Glutamatergic neuron (in vitro differentiated cells): ENCODE measurements around the gene PITX1. TPM values are rescaled to one million over a fixed set of nuclear protein-coding genes. Genes with fewer than 3 reads are reported as not detected.

Source experiments
- DNase-seq: peaks from one replicate; pipeline ENCODE4 v3.0.0; 2022
- H3K27ac Mint-ChIP-seq: one replicate; pipeline ENCODE4 v1.8.0; 2020; ENCODE audit warnings: mild to moderate bottlenecking, mixed read lengths, inconsistent platforms; ENCODE audit not compliant: unreplicated experiment
- H3K27me3 Mint-ChIP-seq: one replicate; pipeline ENCODE4 v1.8.0; 2020; ENCODE audit warnings: mild to moderate bottlenecking, moderate library complexity, mixed read lengths, inconsistent platforms; ENCODE audit not compliant: unreplicated experiment
- H3K36me3 Mint-ChIP-seq: one replicate; pipeline ENCODE4 v1.8.0; 2020; ENCODE audit warnings: mild to moderate bottlenecking, mixed read lengths, inconsistent platforms; ENCODE audit not compliant: unreplicated experiment
- H3K4me1 Mint-ChIP-seq: one replicate; pipeline ENCODE4 v1.8.0; 2020; ENCODE audit warnings: mild to moderate bottlenecking, low read depth, mixed read lengths, inconsistent platforms; ENCODE audit not compliant: unreplicated experiment
- H3K4me3 Mint-ChIP-seq: one replicate; pipeline ENCODE4 v1.8.0; 2020; ENCODE audit warnings: mild to moderate bottlenecking, mixed read lengths, inconsistent platforms; ENCODE audit not compliant: unreplicated experiment
- H3K9me3 Mint-ChIP-seq: one replicate; pipeline ENCODE4 v1.8.0; 2020; ENCODE audit warnings: mild to moderate bottlenecking, moderate library complexity, mixed read lengths, inconsistent platforms; ENCODE audit not compliant: unreplicated experiment
- total RNA-seq: library from RNA; stranded (reverse); fragmentation: NEBNext Ultra II Directional; extraction: Animal tissue kit (Norgen Biotek cat#: 25700); gene quantifications from one replicate; pipeline ENCODE4 v1.2.1, GENCODE V29; 2021; ENCODE audit not compliant: unreplicated experiment
- TF ChIP-seq, protein P1 (sequence below): fragments of 200-600 bp; sonication (generic); IDR thresholded peaks from one replicate; pipeline ENCODE4 v1.5.0; 2021; ENCODE audit not compliant: partially characterized antibody, unreplicated experiment

The PITX1 gene
- total RNA-seq, 1 donor from 2014 or later = 0.76 TPM

DNA sequence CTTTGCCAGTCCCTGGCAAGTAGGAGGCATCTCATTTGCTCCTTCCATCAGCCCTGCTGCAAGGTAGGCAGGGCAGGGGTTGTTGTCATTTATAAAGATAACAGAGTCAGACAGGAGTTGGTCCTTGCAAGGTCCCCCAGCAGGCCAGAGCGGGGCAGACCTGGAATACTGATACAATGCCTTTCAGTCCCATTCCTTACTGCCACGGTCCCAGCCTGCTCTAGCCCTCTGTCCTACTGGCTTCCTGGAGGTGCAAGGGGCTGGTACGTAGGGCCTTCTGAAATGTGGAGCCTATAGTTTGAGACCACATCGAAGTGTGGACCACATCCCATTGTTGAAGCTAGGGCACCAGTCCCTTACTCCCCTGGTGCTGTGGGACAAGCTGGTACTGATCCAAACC, 42.8 kb upstream of the PITX1 start:
- Mint-ChIP-seq H3K4me1 (no peaks in the 10 kb centered on the region), H3K36me3 (no peaks in the 10 kb centered on the region), H3K27ac (no peak overlapping the region), H3K4me3 (no peak overlapping the region), H3K9me3 (peaks cover 3% of the 10 kb centered on the region), H3K27me3 (peaks cover 3% of the 10 kb centered on the region)
- TF ChIP-seq, protein P1, sequence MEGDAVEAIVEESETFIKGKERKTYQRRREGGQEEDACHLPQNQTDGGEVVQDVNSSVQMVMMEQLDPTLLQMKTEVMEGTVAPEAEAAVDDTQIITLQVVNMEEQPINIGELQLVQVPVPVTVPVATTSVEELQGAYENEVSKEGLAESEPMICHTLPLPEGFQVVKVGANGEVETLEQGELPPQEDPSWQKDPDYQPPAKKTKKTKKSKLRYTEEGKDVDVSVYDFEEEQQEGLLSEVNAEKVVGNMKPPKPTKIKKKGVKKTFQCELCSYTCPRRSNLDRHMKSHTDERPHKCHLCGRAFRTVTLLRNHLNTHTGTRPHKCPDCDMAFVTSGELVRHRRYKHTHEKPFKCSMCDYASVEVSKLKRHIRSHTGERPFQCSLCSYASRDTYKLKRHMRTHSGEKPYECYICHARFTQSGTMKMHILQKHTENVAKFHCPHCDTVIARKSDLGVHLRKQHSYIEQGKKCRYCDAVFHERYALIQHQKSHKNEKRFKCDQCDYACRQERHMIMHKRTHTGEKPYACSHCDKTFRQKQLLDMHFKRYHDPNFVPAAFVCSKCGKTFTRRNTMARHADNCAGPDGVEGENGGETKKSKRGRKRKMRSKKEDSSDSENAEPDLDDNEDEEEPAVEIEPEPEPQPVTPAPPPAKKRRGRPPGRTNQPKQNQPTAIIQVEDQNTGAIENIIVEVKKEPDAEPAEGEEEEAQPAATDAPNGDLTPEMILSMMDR = no peak
- no peak for DNase-seq

DNA sequence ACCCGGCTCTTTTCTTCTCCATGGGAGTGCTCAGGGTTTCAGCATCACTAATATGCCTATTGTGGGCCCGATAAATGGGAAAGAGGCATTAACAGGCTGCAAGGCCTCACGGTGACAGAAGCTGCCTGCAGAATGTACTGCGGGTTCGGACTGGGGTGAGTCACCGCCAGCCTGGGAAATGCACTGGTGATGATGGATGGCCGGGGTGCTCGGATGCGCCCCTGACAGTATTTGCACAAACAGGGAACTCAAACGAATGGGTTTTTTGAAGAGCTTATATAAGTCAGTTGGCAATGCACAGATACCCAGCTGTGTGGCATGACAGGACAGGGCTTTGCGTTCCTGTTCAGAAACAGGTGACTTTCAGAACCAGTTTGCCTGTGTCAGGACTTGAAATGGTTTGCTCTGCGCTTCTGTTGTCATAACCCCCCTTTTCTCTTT, 42.0 kb upstream of the PITX1 start:
- H3K27me3 Mint-ChIP-seq = peaks cover 4% of the 10 kb centered on the region

DNA sequence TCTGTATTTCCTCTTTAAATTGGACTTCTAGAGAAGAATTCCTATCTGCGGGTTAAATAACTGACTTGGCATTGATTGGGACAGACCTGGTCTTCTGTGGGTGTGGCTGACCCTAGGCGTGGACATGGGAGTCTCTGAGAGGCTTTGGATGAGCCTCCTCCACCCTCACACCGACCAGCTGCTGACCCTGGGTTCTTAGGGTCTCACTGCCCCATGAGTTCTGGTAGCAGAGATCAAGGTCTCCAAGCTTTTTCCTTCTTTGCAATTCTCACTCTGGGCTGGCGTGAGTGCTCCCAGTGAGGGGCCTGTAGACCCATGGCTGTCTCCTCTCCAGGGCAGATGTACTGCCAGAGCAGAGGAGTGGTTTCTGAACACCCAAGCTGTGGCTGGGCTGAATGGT, 41.6 kb upstream of the PITX1 start:
- DNase-seq = no peak
- Mint-ChIP-seq H3K9me3 (peaks cover 4% of the 10 kb centered on the region), H3K4me1 (no peaks in the 10 kb centered on the region), H3K27ac (no peak overlapping the region), H3K36me3 (no peaks in the 10 kb centered on the region), H3K4me3 (no peak overlapping the region), H3K27me3 (peaks cover 6% of the 10 kb centered on the region)
- TF ChIP-seq, protein P1 = no peak

More for the DNA sequence above, 42.0 kb upstream of the PITX1 start:
- Mint-ChIP-seq H3K27ac (no peak overlapping the region), H3K4me3 (no peak overlapping the region), H3K36me3 (no peaks in the 10 kb centered on the region), H3K9me3 (peaks cover 4% of the 10 kb centered on the region), H3K4me1 (no peaks in the 10 kb centered on the region)
- TF ChIP-seq, protein P1 = no peak
- no peak for DNase-seq

DNA sequence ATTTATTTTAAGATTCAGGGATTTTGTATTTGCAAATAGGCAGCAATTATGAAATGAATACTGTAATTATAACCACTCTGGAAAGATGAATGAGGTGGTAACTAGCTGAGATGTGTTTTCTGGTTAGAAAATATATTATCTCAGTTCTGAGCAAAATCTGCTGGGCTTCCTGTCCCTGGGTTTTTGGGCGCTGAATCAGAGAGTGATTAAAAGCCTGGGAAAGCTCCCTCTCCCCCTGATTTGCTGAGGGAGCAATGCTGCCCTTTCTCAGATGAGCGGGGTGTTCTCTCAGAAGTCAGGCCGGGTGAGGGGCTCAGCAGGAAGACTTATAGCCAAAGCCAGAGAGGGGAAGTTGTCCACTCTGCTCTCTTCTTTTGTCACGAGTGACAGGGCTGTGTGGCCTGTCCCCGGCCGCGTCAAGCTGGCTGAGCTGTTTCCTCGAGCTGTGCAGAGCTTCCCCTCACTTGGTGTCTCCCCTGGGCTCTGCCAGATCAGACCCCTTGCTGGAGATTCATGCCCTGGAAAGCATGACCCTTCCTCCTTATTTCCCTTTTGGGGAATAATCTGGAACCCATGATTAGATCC, 39.8 kb upstream of the PITX1 start:
- H3K27ac Mint-ChIP-seq = no peak overlapping the region
- peaks cover 6% of the 10 kb centered on the region for H3K27me3 Mint-ChIP-seq
- TF ChIP-seq, protein P1 = no peak
- no peak for DNase-seq
- H3K36me3 Mint-ChIP-seq = no peaks in the 10 kb centered on the region
- H3K4me3 Mint-ChIP-seq = no peak overlapping the region
- peaks cover 4% of the 10 kb centered on the region for H3K9me3 Mint-ChIP-seq
- H3K4me1 Mint-ChIP-seq = no peaks in the 10 kb centered on the region

DNA sequence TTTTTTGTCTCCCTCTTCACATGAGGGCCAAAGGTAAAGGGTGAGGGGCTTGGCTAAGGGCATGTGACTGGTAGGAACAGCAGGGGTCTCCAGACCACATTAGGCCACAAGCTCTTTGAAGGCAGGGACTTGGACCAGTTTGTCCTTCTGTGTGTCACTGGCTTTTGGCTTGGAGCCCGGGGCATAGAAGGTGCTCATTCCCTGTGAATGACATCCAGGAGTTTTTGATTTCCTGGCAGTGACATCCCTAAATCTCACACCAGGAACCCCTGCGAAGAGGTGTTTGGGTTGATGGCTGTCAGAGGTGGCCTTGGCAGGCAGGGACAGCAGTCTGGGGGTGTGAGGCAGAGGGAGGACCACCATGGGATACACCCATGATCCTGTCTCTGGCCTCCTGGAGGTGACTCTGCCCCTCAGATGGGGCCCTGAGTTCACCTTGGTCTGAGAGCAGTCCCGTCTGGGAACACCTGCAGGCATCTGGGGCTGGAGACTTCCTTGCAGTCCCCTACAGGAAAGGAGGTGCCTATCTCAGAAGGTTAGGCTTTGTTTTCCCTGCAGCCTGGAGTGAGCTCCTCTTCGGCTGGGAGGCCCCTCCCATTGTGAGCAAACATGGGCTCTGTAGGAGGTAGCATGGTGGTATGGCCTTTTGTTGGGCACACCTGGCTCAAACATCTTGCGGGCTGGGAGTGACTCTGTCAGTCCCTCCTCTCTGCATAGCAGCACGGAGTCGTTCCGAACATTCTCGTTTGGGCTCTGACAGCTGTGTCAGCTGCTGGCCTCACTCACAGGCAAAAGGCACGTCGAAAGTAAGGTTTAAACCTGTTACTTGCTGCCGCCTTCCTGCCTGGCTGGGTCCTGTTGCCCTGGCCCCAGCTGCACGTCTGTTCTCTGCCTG, 38.6 kb upstream of the PITX1 start:
- peaks cover 6% of the 10 kb centered on the region for H3K27me3 Mint-ChIP-seq
- TF ChIP-seq, protein P1 = no peak
- no peaks in the 10 kb centered on the region for H3K36me3 Mint-ChIP-seq
- no peak overlapping the region for H3K27ac Mint-ChIP-seq
- H3K4me1 Mint-ChIP-seq = no peaks in the 10 kb centered on the region
- H3K4me3 Mint-ChIP-seq = no peak overlapping the region
- DNase-seq = no peak
- H3K9me3 Mint-ChIP-seq = peaks cover 4% of the 10 kb centered on the region
